ENCODE measurements around the gene MED25. TPM values are rescaled to one million over a fixed set of nuclear protein-coding genes. Genes with fewer than 3 reads are reported as not detected.
A peak's percentile ranks its signal among the peaks of the same experiment; 100 is the strongest.

The MED25 gene
- total RNA-seq, 1 experiment from 2014 or later: 81.2 TPM

- no peak for TF ChIP-seq ARID4B (CRISPR knock-in tag; IDR thresholded peaks at IDR 0.05; ENCODE audit: borderline replicate concordance)
- 0 out of 2 replicates have a peak, but pooled peaks have one; percentile 22 for TF ChIP-seq IRF1 (CRISPR knock-in tag; IDR thresholded peaks at IDR 0.05)
- TF ChIP-seq ZNF532 (CRISPR knock-in tag; IDR thresholded peaks at IDR 0.05; ENCODE audit: borderline replicate concordance): no peak
- no peak for TF ChIP-seq SMAD4 (CRISPR knock-in tag; IDR thresholded peaks at IDR 0.05)
- TF ChIP-seq TCF7 (CRISPR knock-in tag; IDR thresholded peaks at IDR 0.05; ENCODE audit: low read depth): no peak
- TF ChIP-seq TEAD4 (CRISPR knock-in tag; IDR thresholded peaks at IDR 0.05): no peak
- TF ChIP-seq EMX1 (CRISPR knock-in tag; IDR thresholded peaks at IDR 0.05): no peak
- TF ChIP-seq NFE2L1 (CRISPR knock-in tag; IDR thresholded peaks at IDR 0.05): no peak
- TF ChIP-seq ATF1 (CRISPR knock-in tag; IDR thresholded peaks at IDR 0.05): no peak
- TF ChIP-seq ZNF138 (CRISPR knock-in tag; conservative IDR thresholded peaks at IDR 0.05): no peak
- no peak for TF ChIP-seq KAT7 (CRISPR knock-in tag; IDR thresholded peaks at IDR 0.05; ENCODE audit: borderline replicate concordance)
- TF ChIP-seq, protein P1, sequence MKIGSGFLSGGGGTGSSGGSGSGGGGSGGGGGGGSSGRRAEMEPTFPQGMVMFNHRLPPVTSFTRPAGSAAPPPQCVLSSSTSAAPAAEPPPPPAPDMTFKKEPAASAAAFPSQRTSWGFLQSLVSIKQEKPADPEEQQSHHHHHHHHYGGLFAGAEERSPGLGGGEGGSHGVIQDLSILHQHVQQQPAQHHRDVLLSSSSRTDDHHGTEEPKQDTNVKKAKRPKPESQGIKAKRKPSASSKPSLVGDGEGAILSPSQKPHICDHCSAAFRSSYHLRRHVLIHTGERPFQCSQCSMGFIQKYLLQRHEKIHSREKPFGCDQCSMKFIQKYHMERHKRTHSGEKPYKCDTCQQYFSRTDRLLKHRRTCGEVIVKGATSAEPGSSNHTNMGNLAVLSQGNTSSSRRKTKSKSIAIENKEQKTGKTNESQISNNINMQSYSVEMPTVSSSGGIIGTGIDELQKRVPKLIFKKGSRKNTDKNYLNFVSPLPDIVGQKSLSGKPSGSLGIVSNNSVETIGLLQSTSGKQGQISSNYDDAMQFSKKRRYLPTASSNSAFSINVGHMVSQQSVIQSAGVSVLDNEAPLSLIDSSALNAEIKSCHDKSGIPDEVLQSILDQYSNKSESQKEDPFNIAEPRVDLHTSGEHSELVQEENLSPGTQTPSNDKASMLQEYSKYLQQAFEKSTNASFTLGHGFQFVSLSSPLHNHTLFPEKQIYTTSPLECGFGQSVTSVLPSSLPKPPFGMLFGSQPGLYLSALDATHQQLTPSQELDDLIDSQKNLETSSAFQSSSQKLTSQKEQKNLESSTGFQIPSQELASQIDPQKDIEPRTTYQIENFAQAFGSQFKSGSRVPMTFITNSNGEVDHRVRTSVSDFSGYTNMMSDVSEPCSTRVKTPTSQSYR (CRISPR knock-in tag; IDR thresholded peaks at IDR 0.05): no peak
- no peak for TF ChIP-seq GRHL2 (CRISPR knock-in tag; IDR thresholded peaks at IDR 0.05; ENCODE audit: insufficient replicate concordance, severe bottlenecking)
- TF ChIP-seq, protein P2, sequence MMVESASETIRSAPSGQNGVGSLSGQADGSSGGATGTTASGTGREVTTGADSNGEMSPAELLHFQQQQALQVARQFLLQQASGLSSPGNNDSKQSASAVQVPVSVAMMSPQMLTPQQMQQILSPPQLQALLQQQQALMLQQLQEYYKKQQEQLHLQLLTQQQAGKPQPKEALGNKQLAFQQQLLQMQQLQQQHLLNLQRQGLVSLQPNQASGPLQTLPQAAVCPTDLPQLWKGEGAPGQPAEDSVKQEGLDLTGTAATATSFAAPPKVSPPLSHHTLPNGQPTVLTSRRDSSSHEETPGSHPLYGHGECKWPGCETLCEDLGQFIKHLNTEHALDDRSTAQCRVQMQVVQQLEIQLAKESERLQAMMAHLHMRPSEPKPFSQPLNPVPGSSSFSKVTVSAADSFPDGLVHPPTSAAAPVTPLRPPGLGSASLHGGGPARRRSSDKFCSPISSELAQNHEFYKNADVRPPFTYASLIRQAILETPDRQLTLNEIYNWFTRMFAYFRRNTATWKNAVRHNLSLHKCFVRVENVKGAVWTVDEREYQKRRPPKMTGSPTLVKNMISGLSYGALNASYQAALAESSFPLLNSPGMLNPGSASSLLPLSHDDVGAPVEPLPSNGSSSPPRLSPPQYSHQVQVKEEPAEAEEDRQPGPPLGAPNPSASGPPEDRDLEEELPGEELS (CRISPR knock-in tag; IDR thresholded peaks at IDR 0.05): peak; percentile 57; the same call in 1 of the 2 replicates
- TF ChIP-seq ZNF423 (CRISPR knock-in tag; IDR thresholded peaks at IDR 0.05): no peak
- TF ChIP-seq HMGA2 (CRISPR knock-in tag; IDR thresholded peaks at IDR 0.05): no peak
- TF ChIP-seq FOXP1 (CRISPR knock-in tag; IDR thresholded peaks at IDR 0.05; ENCODE audit: borderline replicate concordance): peak; percentile 77; the same call in 1 of the 2 replicates
- TF ChIP-seq ZNF121 (CRISPR knock-in tag; IDR thresholded peaks at IDR 0.05): no peak
- TF ChIP-seq PREB (CRISPR knock-in tag; IDR thresholded peaks at IDR 0.05; ENCODE audit: borderline replicate concordance): no peak
- TF ChIP-seq ZNF416 (CRISPR knock-in tag; IDR thresholded peaks at IDR 0.05): 0 out of 2 replicates have a peak, but pooled peaks have one; percentile 15
- TF ChIP-seq, protein P3, sequence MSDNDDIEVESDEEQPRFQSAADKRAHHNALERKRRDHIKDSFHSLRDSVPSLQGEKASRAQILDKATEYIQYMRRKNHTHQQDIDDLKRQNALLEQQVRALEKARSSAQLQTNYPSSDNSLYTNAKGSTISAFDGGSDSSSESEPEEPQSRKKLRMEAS (CRISPR knock-in tag; IDR thresholded peaks at IDR 0.05): peak; percentile 37; the same call in 1 of the 2 replicates
- TF ChIP-seq FOXJ3 (CRISPR knock-in tag; IDR thresholded peaks at IDR 0.05; ENCODE audit: borderline replicate concordance): no peak
These were observed 51.6 kb downstream of the MED25 start (continued) for GRCh38 chr19:49869484-49870308.

Data from WTC11 (cell line).